Panc1 (cell line): Measurements from ENCODE around the gene HES5.
"Not testable (repeated sequence)": the region's sequence is repeated elsewhere in the genome, so short reads cannot be mapped to it uniquely, and the experiment has no call there.

Experiments
- POLR2AphosphoS5 ChIP-seq: IDR thresholded peaks from 2 replicates; pipeline ENCODE4 v1.6.1; 2012; ENCODE audit warnings: mild to moderate bottlenecking, low read depth, low read length, moderate library complexity
- SIN3A ChIP-seq: IDR thresholded peaks from 2 replicates; pipeline ENCODE4 v1.6.1; 2012; ENCODE audit warnings: low read depth, mild to moderate bottlenecking, low read length, moderate library complexity, borderline replicate concordance; ENCODE audit not compliant: insufficient read depth
- TF ChIP-seq, protein P1 (sequence below): fragments of 450-650 bp; IDR thresholded peaks from 2 replicates; pipeline ENCODE4 v1.5.1; 2017; ENCODE audit warnings: mild to moderate bottlenecking

DNA sequence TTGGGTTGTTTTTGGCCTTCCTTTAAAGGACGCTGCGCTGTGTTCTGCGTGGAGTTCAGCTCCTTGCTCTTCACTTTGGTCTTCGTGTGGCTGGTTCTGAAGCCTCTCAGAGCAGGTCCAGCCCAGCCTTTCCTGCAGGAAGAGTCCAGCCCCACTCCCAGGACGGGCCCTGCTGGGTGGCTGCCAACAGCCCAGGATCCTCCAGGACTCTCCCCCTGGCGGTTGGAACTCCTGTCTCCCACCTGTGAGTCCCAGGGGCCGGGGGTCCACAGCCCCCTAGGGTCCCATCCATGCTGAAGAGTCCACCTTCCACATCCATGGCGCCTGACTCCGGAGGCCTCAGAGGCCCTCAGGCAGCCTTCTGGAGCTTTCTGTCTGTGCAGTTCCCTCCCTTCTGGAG lies 21.5 kb upstream of the HES5 start:
- TF ChIP-seq, protein P1, sequence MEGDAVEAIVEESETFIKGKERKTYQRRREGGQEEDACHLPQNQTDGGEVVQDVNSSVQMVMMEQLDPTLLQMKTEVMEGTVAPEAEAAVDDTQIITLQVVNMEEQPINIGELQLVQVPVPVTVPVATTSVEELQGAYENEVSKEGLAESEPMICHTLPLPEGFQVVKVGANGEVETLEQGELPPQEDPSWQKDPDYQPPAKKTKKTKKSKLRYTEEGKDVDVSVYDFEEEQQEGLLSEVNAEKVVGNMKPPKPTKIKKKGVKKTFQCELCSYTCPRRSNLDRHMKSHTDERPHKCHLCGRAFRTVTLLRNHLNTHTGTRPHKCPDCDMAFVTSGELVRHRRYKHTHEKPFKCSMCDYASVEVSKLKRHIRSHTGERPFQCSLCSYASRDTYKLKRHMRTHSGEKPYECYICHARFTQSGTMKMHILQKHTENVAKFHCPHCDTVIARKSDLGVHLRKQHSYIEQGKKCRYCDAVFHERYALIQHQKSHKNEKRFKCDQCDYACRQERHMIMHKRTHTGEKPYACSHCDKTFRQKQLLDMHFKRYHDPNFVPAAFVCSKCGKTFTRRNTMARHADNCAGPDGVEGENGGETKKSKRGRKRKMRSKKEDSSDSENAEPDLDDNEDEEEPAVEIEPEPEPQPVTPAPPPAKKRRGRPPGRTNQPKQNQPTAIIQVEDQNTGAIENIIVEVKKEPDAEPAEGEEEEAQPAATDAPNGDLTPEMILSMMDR: not testable (repeated sequence)
- TF ChIP-seq POLR2AphosphoS5, SIN3A: not testable (repeated sequence)
